A549 (cell line): ENCODE measurements around the gene NKD1.

ENCODE experiments used
- CTCF ChIP-seq: fragments of >200 bp; sonication (Bioruptor Twin); formaldehyde crosslinking; IDR thresholded peaks from 3 replicates; pipeline ENCODE4 v1.5.1; 2016
- ELK1 ChIP-seq: fragments of 150-350 bp; IDR thresholded peaks from 2 replicates; pipeline ENCODE4 v1.6.1; 2014; ENCODE audit warnings: low read depth, mild to moderate bottlenecking, low read length
- HDAC2 ChIP-seq: fragments of 200-600 bp; sonication (generic); IDR thresholded peaks from 2 replicates; pipeline ENCODE4 v1.6.1; 2016
- PBX3 ChIP-seq: IDR thresholded peaks from 2 replicates; pipeline ENCODE4 v1.6.1; 2012
- SMC3 ChIP-seq: fragments of >200 bp; sonication (Bioruptor Twin); formaldehyde crosslinking; IDR thresholded peaks from 3 replicates; pipeline ENCODE4 v1.6.1; 2018; ENCODE audit warnings: inconsistent platforms
- SREBF2 ChIP-seq: fragments of 450-650 bp; IDR thresholded peaks from 2 replicates; pipeline ENCODE4 v1.6.1; 2014; ENCODE audit warnings: mild to moderate bottlenecking, moderate library complexity
- ZFP36 ChIP-seq: fragments of 450-650 bp; IDR thresholded peaks from 2 replicates; pipeline ENCODE4 v1.6.1; 2014; ENCODE audit warnings: borderline replicate concordance; ENCODE audit not compliant: partially characterized antibody

DNA sequence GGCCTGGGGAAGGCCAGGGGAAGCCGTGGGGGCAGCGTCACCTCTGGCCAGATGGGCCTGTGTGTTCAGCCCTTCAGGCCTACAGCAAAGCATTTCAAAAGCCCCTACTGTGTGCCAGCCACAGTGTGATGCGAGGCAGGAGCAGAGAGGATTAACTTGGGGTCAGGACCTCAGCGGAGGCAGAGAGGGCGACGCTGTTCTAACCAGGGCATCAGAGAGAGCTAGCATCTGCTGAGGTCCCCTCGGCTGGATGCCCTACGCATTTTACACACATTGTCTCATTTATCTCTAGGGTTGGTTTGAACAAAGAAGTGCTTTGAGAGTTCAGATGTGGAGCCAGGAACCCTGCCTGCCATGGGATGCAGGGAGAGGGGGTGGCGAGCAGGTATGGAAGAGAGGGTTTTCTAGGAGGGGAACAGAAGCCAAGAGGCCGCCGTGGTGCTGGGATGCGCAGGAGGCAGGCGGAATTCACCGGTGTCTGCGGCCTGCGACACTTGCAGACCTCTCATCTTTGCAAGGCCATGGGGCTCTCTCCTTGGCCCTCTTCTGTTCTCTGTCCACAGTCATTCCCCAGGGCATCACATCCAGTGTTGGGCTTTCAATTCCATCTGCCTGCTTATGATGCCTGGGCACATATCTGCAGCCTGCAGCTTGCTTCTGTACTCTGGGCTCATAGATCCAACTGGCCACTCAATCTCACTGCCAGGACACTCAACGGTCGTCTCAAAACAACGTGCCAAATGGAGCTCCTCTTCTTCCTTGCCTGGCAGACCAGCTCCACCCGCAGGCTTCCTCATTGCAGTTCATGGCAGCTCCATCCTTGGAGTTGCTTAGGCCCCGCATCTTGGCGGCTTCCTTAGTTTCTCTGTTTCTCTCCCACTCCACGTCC, 8.1 kb upstream of the NKD1 start:
- no peak for TF ChIP-seq CTCF
- TF ChIP-seq ZFP36: no peak
- TF ChIP-seq SMC3: no peak
- TF ChIP-seq HDAC2: no peak
- TF ChIP-seq SREBF2: no peak
- TF ChIP-seq PBX3: no peak
- no peak for TF ChIP-seq ELK1
